GM18907 (cell line): ENCODE data around the gene ADGRA1.
"Not testable (repeated sequence)": the region's sequence is repeated elsewhere in the genome, so short reads cannot be mapped to it uniquely, and the experiment has no call there.

Experiments
- ATAC-seq: cut with Tn5 transposase; IDR thresholded peaks from one replicate; pipeline ENCODE4 v1.9.1; 2021; ENCODE audit warnings: mild to moderate bottlenecking, moderate library complexity; ENCODE audit not compliant: unreplicated experiment

ADGRA1 gene

GRCh38 chr10:133126431-133127290, 38.9 kb downstream of the ADGRA1 start:
- no peak for ATAC-seq

GRCh38 chr10:133127291-133128125, 39.8 kb downstream of the ADGRA1 start:
- ATAC-seq = no peak

GRCh38 chr10:133128126-133129070, 40.7 kb downstream of the ADGRA1 start:
- ATAC-seq = no peak

- no peak for ATAC-seq
Observed at GRCh38 chr10:133129071-133129858, 41.5 kb downstream of the ADGRA1 start.

GRCh38 chr10:133129859-133130495, 42.3 kb downstream of the ADGRA1 start:
- no peak for ATAC-seq

- ATAC-seq = no peak
Observed at GRCh38 chr10:133130602-133131001, 42.9 kb downstream of the ADGRA1 start.

- ATAC-seq = no peak
Observed at GRCh38 chr10:133131053-133131452, 43.3 kb downstream of the ADGRA1 start.

GRCh38 chr10:133131734-133132472, 44.2 kb downstream of the ADGRA1 start:
- ATAC-seq = no peak

- ATAC-seq = no peak
Observed at GRCh38 chr10:133132473-133133291, 45.0 kb downstream of the ADGRA1 start.

- ATAC-seq = no peak
Observed at GRCh38 chr10:133133471-133134231, 45.9 kb downstream of the ADGRA1 start.

GRCh38 chr10:133134411-133135115, 46.8 kb downstream of the ADGRA1 start:
- ATAC-seq = no peak

- ATAC-seq = no peak
Observed at GRCh38 chr10:133135116-133135465, 47.4 kb downstream of the ADGRA1 start.

GRCh38 chr10:133137486-133138145, 49.9 kb downstream of the ADGRA1 start:
- ATAC-seq = not testable (repeated sequence)

- no peak for ATAC-seq
Observed at GRCh38 chr10:133139551-133140065, 51.9 kb downstream of the ADGRA1 start.

GRCh38 chr10:133140417-133141143, 52.9 kb downstream of the ADGRA1 start:
- no peak for ATAC-seq
